Fibroblast of lung (primary cell): ENCODE measurements around the gene ITFG2. TPM values are rescaled to one million over a fixed set of nuclear protein-coding genes. Genes with fewer than 3 reads are reported as not detected.
A peak's percentile ranks its signal among the peaks of the same experiment; 100 is the strongest.

Source experiments
- DNase-seq, 2 donors: peaks; one replicate each; pipeline versions ENCODE4 v3.0.0 to v3.0.0-alpha.2; 2010; ENCODE audit warnings: low read depth in 2 of 2
- H2AFZ ChIP-seq: 2 replicates; pipeline ENCODE4 v1.5.1; 2012; ENCODE audit warnings: low read length, control low read depth, inconsistent platforms
- H3K27ac ChIP-seq: 2 replicates; pipeline ENCODE4 v1.5.1; 2011; ENCODE audit warnings: low read length, control low read depth; ENCODE audit not compliant: insufficient read depth
- H3K27me3 ChIP-seq: 2 replicates; pipeline ENCODE4 v1.5.1; 2011; ENCODE audit warnings: mild to moderate bottlenecking, low read length; ENCODE audit not compliant: control insufficient read depth, insufficient read depth
- H3K36me3 ChIP-seq: 2 replicates; pipeline ENCODE4 v1.5.1; 2011; ENCODE audit warnings: low read length; ENCODE audit not compliant: control insufficient read depth, insufficient read depth
- H3K4me1 ChIP-seq: 2 replicates; pipeline ENCODE4 v1.5.1; 2011; ENCODE audit warnings: low read length; ENCODE audit not compliant: control insufficient read depth, insufficient read depth; ENCODE audit errors: extremely low read depth
- H3K4me2 ChIP-seq: 2 replicates; pipeline ENCODE4 v1.5.1; 2011; ENCODE audit warnings: low read length, control low read depth; ENCODE audit not compliant: insufficient read depth; ENCODE audit errors: extremely low read depth
- H3K4me3 ChIP-seq, 4 experiments: fragments of 200-600 bp in 1 of 4; sonication (generic) in 1 of 4; replicated peaks in 1 of 4; 2 replicates each; pipeline ENCODE4 v1.5.1; 2011 to 2016; ENCODE audit warnings: low read length in 4 of 4, low read depth in 3 of 4, mild to moderate bottlenecking in 3 of 4, control low read depth in 2 of 4, inconsistent platforms in 1 of 4, mixed read lengths in 1 of 4; ENCODE audit not compliant: insufficient read depth in 1 of 4; ENCODE audit errors: control extremely low read depth in 1 of 4
- H3K79me2 ChIP-seq: 2 replicates; pipeline ENCODE4 v1.5.1; 2012; ENCODE audit warnings: mild to moderate bottlenecking, low read length, inconsistent platforms; ENCODE audit not compliant: control insufficient read depth, insufficient read depth
- H3K9ac ChIP-seq: 2 replicates; pipeline ENCODE4 v1.5.1; 2011; ENCODE audit warnings: mild to moderate bottlenecking, low read length, control low read depth; ENCODE audit not compliant: insufficient read depth
- H3K9me3 ChIP-seq: 2 replicates; pipeline ENCODE4 v1.5.1; 2012; ENCODE audit warnings: low read depth, low read length; ENCODE audit not compliant: control insufficient read depth, insufficient read depth
- H4K20me1 ChIP-seq: 2 replicates; pipeline ENCODE4 v1.5.1; 2011; ENCODE audit warnings: low read length; ENCODE audit not compliant: control insufficient read depth, insufficient read depth; ENCODE audit errors: extremely low read depth
- CTCF ChIP-seq, 2 donors: IDR thresholded peaks in 1 of 2; conservative IDR thresholded peaks in 1 of 2; 1 replicate in 1 of 2; 2 replicates in 1 of 2; pipeline ENCODE4 v1.5.1; 2011 to 2012; ENCODE audit warnings: low read length in 2 of 2, control low read depth in 1 of 2, inconsistent platforms in 1 of 2, low read depth in 1 of 2, mild to moderate bottlenecking in 1 of 2
- EZH2 ChIP-seq: IDR thresholded peaks from 2 replicates; pipeline ENCODE4 v1.5.1; 2012; ENCODE audit warnings: low read length, control low read depth, mild to moderate bottlenecking; ENCODE audit errors: missing control alignments
- polyA plus RNA-seq, 2 donors: library from polyadenylated mRNA; depleted of rRNA in 1 of 2; stranded (reverse) in 1 of 2; unstranded in 1 of 2; fragments of >200 nt; gene quantifications; 2 replicates each; pipeline ENCODE4 v1.2.1, GENCODE V29; 2011 to 2012; ENCODE audit warnings: missing spikeins in 1 of 2
- total RNA-seq: library from RNA; depleted of rRNA; stranded (reverse); fragments of >200 nt; gene quantifications from 2 replicates; pipeline ENCODE4 v1.2.1, GENCODE V29; 2014

ITFG2 gene
- total and polyA plus RNA-seq, 2 donors (not counting 1 experiment from before 2014, with no cell fraction given): 13.5 to 18.2 TPM

- H4K20me1 ChIP-seq: no peaks in the 10 kb centered on the region
- peaks cover 13% of the 10 kb centered on the region for H3K27me3 ChIP-seq
Observed at GRCh38 chr12:2776129-2776806, 36.2 kb upstream of the ITFG2 start.

GRCh38 chr12:2779281-2779680 lies 33.2 kb upstream of the ITFG2 start:
- Histone ChIP-seq H3K27ac (no peak overlapping the region), H3K27me3 (peaks cover 10% of the 10 kb centered on the region), H3K9ac (no peak overlapping the region), H2AFZ (no peak overlapping the region), H3K9me3 (no peaks in the 10 kb centered on the region), H3K4me1 (no peaks in the 10 kb centered on the region), H3K4me3 (no peak overlapping the region), H4K20me1 (no peaks in the 10 kb centered on the region), H3K4me2 (no peak overlapping the region), H3K36me3 (no peaks in the 10 kb centered on the region), H3K79me2 (no peaks in the 10 kb centered on the region)
- no peak for DNase-seq
- no peak for TF ChIP-seq EZH2
- no peak for TF ChIP-seq CTCF (conservative IDR thresholded peaks at IDR 0.05 in 1 of 2, IDR thresholded peaks at IDR 0.05 in 1 of 2; ENCODE audit: low read depth in 1 of 2, low read length in 2 of 2)

More at GRCh38 chr12:2776129-2776806, 36.2 kb upstream of the ITFG2 start:
- Histone ChIP-seq H3K4me2 (no peak overlapping the region), H2AFZ (no peak overlapping the region), H3K36me3 (no peaks in the 10 kb centered on the region), H3K4me3 (no peak overlapping the region), H3K79me2 (no peaks in the 10 kb centered on the region), H3K9me3 (no peaks in the 10 kb centered on the region), H3K27ac (no peak overlapping the region), H3K9ac (no peak overlapping the region), H3K4me1 (no peaks in the 10 kb centered on the region)
- DNase-seq: no peak
- TF ChIP-seq EZH2 (no peak), CTCF (conservative IDR thresholded peaks at IDR 0.05 in 1 of 2, IDR thresholded peaks at IDR 0.05 in 1 of 2; ENCODE audit: low read depth in 1 of 2, low read length in 2 of 2) (no peak)

GRCh38 chr12:2783936-2784600 lies 28.4 kb upstream of the ITFG2 start:
- H3K36me3 ChIP-seq: no peaks in the 10 kb centered on the region
- H3K9me3 ChIP-seq: no peaks in the 10 kb centered on the region
- H3K9ac ChIP-seq: no peak overlapping the region
- TF ChIP-seq CTCF (conservative IDR thresholded peaks at IDR 0.05 in 1 of 2, IDR thresholded peaks at IDR 0.05 in 1 of 2; ENCODE audit: low read depth in 1 of 2, low read length in 2 of 2) (peak; percentile 78 to 97), EZH2 (no peak)
- peak overlapping the region; percentile 75 for H3K4me2 ChIP-seq
- peak overlapping the region; percentile 41 for H2AFZ ChIP-seq
- H4K20me1 ChIP-seq: no peaks in the 10 kb centered on the region
- H3K4me3 ChIP-seq: peak overlapping the region in 1 of 4 experiments; percentile 6
- H3K4me1 ChIP-seq: no peaks in the 10 kb centered on the region
- H3K27me3 ChIP-seq: peaks cover 15% of the 10 kb centered on the region
- H3K27ac ChIP-seq: no peak overlapping the region
- DNase-seq: peak; percentile 33 to 52
- no peaks in the 10 kb centered on the region for H3K79me2 ChIP-seq
